Measurements from ENCODE around the gene SLC25A1.
"Not testable (repeated sequence)": the region's sequence is repeated elsewhere in the genome, so short reads cannot be mapped to it uniquely, and the experiment has no call there.

SLC25A1 gene

GRCh38 chr22:19203834-19204233 lies 25.3 kb upstream of the SLC25A1 start:
- H3K9ac ChIP-seq (ENCODE audit: low read depth, low read length) = no peak overlapping the region
- H3K4me3 ChIP-seq (ENCODE audit: low read depth, low read length) = no peak overlapping the region
- no peaks in the 10 kb centered on the region for H3K9me3 ChIP-seq (ENCODE audit: control insufficient read depth, insufficient read depth, low read length)
- no peaks in the 10 kb centered on the region for H3K27me3 ChIP-seq (ENCODE audit: control insufficient read depth, insufficient read depth, low read length)
- H3K4me1 ChIP-seq (ENCODE audit: control insufficient read depth, insufficient read depth, low read length) = no peaks in the 10 kb centered on the region
- peaks cover 2% of the 10 kb centered on the region for H3K36me3 ChIP-seq (ENCODE audit: control insufficient read depth, insufficient read depth, low read length)

- not testable (repeated sequence) for H3K36me3 ChIP-seq (ENCODE audit: control insufficient read depth, insufficient read depth, low read length); H3K27me3 ChIP-seq (ENCODE audit: control insufficient read depth, insufficient read depth, low read length); H3K4me3 ChIP-seq (ENCODE audit: low read depth, low read length); H3K9me3 ChIP-seq (ENCODE audit: control insufficient read depth, insufficient read depth, low read length); H3K4me1 ChIP-seq (ENCODE audit: control insufficient read depth, insufficient read depth, low read length); H3K9ac ChIP-seq (ENCODE audit: low read depth, low read length)
Observed at GRCh38 chr22:19202799-19203186, 24.3 kb upstream of the SLC25A1 start.

GRCh38 chr22:19201869-19202798 lies 23.6 kb upstream of the SLC25A1 start:
- Histone ChIP-seq H3K36me3 (ENCODE audit: control insufficient read depth, insufficient read depth, low read length) (peaks cover 6% of the 10 kb centered on the region), H3K27me3 (ENCODE audit: control insufficient read depth, insufficient read depth, low read length) (no peaks in the 10 kb centered on the region), H3K4me1 (ENCODE audit: control insufficient read depth, insufficient read depth, low read length) (no peaks in the 10 kb centered on the region), H3K4me3 (ENCODE audit: low read depth, low read length) (no peak overlapping the region), H3K9me3 (ENCODE audit: control insufficient read depth, insufficient read depth, low read length) (no peaks in the 10 kb centered on the region), H3K9ac (ENCODE audit: low read depth, low read length) (no peak overlapping the region)

GRCh38 chr22:19201130-19201868 lies 22.8 kb upstream of the SLC25A1 start:
- Histone ChIP-seq H3K36me3 (ENCODE audit: control insufficient read depth, insufficient read depth, low read length) (peaks cover 12% of the 10 kb centered on the region), H3K4me3 (ENCODE audit: low read depth, low read length) (no peak overlapping the region), H3K9me3 (ENCODE audit: control insufficient read depth, insufficient read depth, low read length) (no peaks in the 10 kb centered on the region), H3K9ac (ENCODE audit: low read depth, low read length) (no peak overlapping the region), H3K27me3 (ENCODE audit: control insufficient read depth, insufficient read depth, low read length) (no peaks in the 10 kb centered on the region), H3K4me1 (ENCODE audit: control insufficient read depth, insufficient read depth, low read length) (no peaks in the 10 kb centered on the region)

- no peaks in the 10 kb centered on the region for H3K27me3 ChIP-seq (ENCODE audit: control insufficient read depth, insufficient read depth, low read length)
- peaks cover 15% of the 10 kb centered on the region for H3K36me3 ChIP-seq (ENCODE audit: control insufficient read depth, insufficient read depth, low read length)
- no peaks in the 10 kb centered on the region for H3K4me1 ChIP-seq (ENCODE audit: control insufficient read depth, insufficient read depth, low read length)
- H3K4me3 ChIP-seq (ENCODE audit: low read depth, low read length) = no peak overlapping the region
- H3K9ac ChIP-seq (ENCODE audit: low read depth, low read length) = no peak overlapping the region
- H3K9me3 ChIP-seq (ENCODE audit: control insufficient read depth, insufficient read depth, low read length) = no peaks in the 10 kb centered on the region
Observed at GRCh38 chr22:19199479-19199878, 20.9 kb upstream of the SLC25A1 start.

- H3K4me1 ChIP-seq (ENCODE audit: control insufficient read depth, insufficient read depth, low read length) = no peaks in the 10 kb centered on the region
- H3K9ac ChIP-seq (ENCODE audit: low read depth, low read length) = no peak overlapping the region
- H3K27me3 ChIP-seq (ENCODE audit: control insufficient read depth, insufficient read depth, low read length) = no peaks in the 10 kb centered on the region
- H3K4me3 ChIP-seq (ENCODE audit: low read depth, low read length) = no peak overlapping the region
- no peaks in the 10 kb centered on the region for H3K9me3 ChIP-seq (ENCODE audit: control insufficient read depth, insufficient read depth, low read length)
- peaks cover 18% of the 10 kb centered on the region for H3K36me3 ChIP-seq (ENCODE audit: control insufficient read depth, insufficient read depth, low read length)
Observed at GRCh38 chr22:19197997-19198865, 19.7 kb upstream of the SLC25A1 start.

GRCh38 chr22:19196841-19197612 lies 18.5 kb upstream of the SLC25A1 start:
- H3K4me3 ChIP-seq (ENCODE audit: low read depth, low read length) = no peak overlapping the region
- H3K9ac ChIP-seq (ENCODE audit: low read depth, low read length) = no peak overlapping the region
- H3K27me3 ChIP-seq (ENCODE audit: control insufficient read depth, insufficient read depth, low read length) = no peaks in the 10 kb centered on the region
- H3K9me3 ChIP-seq (ENCODE audit: control insufficient read depth, insufficient read depth, low read length) = no peaks in the 10 kb centered on the region
- peaks cover 18% of the 10 kb centered on the region for H3K36me3 ChIP-seq (ENCODE audit: control insufficient read depth, insufficient read depth, low read length)
- H3K4me1 ChIP-seq (ENCODE audit: control insufficient read depth, insufficient read depth, low read length) = no peaks in the 10 kb centered on the region

- Histone ChIP-seq H3K9ac (ENCODE audit: low read depth, low read length) (no peak overlapping the region), H3K27me3 (ENCODE audit: control insufficient read depth, insufficient read depth, low read length) (no peaks in the 10 kb centered on the region), H3K36me3 (ENCODE audit: control insufficient read depth, insufficient read depth, low read length) (peaks cover 18% of the 10 kb centered on the region), H3K4me1 (ENCODE audit: control insufficient read depth, insufficient read depth, low read length) (no peaks in the 10 kb centered on the region), H3K9me3 (ENCODE audit: control insufficient read depth, insufficient read depth, low read length) (no peaks in the 10 kb centered on the region), H3K4me3 (ENCODE audit: low read depth, low read length) (no peak overlapping the region)
Observed at GRCh38 chr22:19195796-19196731, 17.5 kb upstream of the SLC25A1 start.

GRCh38 chr22:19194766-19195536 lies 16.4 kb upstream of the SLC25A1 start:
- H3K27me3 ChIP-seq (ENCODE audit: control insufficient read depth, insufficient read depth, low read length) = no peaks in the 10 kb centered on the region
- no peaks in the 10 kb centered on the region for H3K9me3 ChIP-seq (ENCODE audit: control insufficient read depth, insufficient read depth, low read length)
- H3K36me3 ChIP-seq (ENCODE audit: control insufficient read depth, insufficient read depth, low read length) = peaks cover 18% of the 10 kb centered on the region
- H3K4me1 ChIP-seq (ENCODE audit: control insufficient read depth, insufficient read depth, low read length) = no peaks in the 10 kb centered on the region
- H3K4me3 ChIP-seq (ENCODE audit: low read depth, low read length) = no peak overlapping the region
- H3K9ac ChIP-seq (ENCODE audit: low read depth, low read length) = no peak overlapping the region

- H3K27me3 ChIP-seq (ENCODE audit: control insufficient read depth, insufficient read depth, low read length) = no peaks in the 10 kb centered on the region
- no peak overlapping the region for H3K9ac ChIP-seq (ENCODE audit: low read depth, low read length)
- peaks cover 16% of the 10 kb centered on the region for H3K36me3 ChIP-seq (ENCODE audit: control insufficient read depth, insufficient read depth, low read length)
- H3K4me3 ChIP-seq (ENCODE audit: low read depth, low read length) = no peak overlapping the region
- H3K9me3 ChIP-seq (ENCODE audit: control insufficient read depth, insufficient read depth, low read length) = no peaks in the 10 kb centered on the region
- H3K4me1 ChIP-seq (ENCODE audit: control insufficient read depth, insufficient read depth, low read length) = no peaks in the 10 kb centered on the region
Observed at GRCh38 chr22:19193879-19194278, 15.3 kb upstream of the SLC25A1 start.
